ENCODE data around the gene LLGL2.

LLGL2 gene

DNA sequence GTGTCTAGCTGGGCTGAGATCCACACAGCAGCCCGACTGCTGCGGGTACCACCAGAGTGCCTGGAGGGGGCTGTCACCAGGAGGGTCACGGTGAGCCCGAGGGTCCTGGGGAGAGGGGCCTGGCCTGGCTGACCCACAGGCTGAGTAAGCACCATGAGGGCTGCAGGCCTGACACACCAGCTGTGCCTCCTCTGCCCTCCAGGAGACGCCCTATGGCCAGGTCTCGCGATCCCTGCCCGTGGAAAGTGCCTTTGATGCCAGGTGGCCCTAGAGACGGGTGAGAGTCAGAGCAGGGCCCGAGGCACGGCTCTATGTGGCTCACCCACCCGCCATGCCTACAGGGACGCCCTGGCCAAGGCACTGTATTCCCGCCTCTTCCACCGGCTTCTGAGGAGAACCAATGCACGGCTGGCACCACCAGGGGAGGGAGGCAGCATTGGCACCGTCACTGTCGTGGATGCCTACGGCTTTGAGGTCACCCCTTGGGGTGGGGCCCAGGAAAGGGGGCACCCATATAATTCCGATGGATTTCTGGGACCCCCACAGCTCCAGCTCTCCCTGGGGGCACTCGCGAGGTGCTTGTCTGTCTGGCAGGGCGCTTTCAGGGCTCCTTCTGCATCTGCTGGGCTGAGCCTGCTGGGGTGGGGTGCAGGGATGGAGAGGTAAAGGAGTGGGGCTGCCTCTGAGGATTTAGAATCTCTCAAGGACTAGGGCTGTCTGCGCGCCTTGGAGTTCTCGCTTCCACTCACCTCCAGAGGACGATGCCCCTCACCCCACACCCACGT lies 69.2 kb downstream of the LLGL2 start:
- no peak for DNase-seq

DNA sequence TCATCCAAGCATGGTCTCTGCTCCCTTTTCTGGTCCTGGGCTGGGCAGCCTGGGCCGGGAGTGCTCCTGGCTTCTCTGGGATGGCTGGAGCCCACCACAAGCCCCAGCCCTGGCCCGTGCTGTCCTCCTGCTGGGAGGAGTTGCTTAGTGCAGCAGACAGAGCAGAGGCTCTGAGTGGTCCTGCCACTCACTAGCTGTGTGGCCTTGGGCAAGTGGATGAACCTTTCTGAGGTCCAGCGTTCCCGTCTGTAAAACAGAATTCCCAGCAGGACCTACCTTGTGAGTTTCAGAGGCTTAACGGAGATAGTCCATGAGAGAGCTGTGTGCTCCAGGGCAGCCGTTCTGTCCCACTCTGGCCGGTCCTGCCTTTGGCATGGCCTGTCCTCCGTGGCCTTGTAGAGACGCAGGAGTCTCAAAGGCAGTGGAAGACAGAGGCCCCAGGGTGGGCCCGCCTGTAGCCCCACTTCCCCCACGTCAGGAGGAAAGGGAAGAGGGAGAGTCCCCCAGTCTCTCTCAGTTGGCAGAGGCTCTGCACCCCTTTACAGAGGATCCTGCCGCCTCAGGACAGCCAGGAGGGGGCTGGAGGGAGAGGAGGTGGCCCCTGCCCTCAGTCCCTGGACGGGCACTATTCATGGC lies 69.9 kb downstream of the LLGL2 start:
- no peak for DNase-seq

DNA sequence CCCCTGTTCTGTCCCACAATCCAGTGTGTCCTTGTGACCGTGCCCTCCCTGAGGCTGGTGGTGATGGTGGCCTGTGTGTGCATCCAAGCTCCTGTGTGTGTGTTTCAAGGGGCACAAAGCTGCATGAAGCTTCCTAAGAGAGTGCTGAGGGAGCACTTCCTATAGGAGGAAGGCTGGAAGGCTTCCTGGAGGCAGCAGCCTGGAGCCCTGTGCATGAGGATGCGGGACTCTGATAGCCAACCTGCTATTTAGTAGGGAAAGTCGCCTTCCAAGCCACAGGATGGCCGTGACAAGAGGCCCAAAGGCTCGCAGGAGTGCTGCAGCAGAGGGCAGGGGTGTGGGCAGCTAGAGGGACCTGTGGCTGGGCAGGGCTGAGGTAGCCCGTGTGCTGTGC lies 70.4 kb downstream of the LLGL2 start:
- DNase-seq, result no peak

DNA sequence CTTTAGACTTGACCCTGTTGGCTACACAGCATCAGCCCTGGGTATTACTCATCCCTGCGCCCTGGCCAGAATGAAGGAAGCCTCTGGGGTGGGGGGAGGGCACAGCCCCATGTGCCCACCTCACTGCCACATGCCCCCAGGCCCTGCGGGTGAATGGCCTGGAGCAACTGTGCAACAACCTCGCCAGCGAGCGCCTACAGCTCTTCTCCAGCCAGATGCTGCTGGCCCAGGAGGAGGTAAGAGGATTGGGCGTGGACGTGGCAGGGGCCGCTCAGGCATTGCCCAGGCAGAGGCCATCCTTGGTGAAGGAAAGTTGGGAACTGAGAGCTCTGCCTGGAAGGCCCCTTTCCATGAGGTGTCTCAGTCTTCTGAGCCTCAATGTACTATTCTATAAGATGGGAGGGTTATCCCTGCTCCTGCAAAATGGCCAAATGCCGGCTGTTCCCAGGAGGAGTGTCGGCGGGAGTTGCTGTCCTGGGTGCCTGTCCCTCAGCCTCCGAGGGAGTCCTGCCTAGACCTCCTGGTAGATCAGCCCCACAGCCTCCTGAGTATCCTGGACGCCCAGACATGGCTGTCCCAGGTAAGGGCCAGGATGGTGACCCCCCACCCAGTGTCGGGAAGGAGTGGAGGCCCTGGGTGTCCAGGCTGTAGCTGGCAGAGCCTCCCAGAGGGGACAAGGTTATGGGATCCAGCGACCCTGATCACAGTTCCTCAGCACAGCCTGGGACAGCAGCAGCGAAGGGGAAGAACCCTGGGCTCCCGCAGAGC lies 71.0 kb downstream of the LLGL2 start:
- no peak for DNase-seq

DNA sequence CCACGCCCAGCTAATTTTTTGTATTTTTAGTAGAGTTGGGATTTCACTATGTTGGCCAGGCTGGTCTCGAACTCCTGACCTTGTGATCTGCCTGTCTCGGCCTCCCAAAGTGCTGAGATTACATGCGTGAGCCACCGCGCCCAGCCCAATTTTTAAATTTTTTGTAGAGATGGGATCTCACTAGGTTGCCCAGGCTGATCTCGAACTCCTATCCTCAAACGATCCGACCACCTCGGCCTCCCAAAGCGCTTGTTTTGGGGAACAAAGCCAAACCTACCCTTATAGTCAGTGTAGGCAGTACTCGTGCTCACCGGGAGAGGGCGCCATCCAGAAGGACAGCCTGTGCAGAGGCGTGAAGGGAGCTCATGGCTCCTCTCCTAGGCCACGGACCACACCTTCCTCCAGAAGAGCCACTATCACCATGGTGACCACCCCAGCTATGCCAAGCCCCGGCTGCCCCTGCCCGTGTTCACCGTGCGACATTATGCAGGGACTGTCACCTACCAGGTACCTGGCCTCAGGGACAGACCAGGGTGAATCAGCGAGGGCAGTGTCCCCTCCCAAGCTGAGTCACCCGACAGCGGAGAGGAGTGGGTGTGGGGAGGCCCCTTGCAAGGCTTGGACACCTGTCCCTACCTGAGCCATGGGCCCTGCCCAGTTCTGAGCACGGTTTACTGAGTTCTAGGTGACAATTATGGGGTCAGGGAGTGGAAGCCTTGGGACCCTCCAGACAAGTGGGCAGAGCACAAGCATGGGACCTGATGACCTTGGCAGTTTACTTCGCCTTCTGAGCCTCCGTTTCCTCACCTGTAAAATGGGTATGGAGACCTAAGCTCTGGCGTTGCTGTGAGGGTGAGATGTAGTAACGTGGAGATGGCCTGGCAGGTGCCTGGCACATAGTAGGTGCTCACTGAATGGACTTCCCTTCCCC lies 75.8 kb downstream of the LLGL2 start:
- DNase-seq, result peak; percentile 29

DNA sequence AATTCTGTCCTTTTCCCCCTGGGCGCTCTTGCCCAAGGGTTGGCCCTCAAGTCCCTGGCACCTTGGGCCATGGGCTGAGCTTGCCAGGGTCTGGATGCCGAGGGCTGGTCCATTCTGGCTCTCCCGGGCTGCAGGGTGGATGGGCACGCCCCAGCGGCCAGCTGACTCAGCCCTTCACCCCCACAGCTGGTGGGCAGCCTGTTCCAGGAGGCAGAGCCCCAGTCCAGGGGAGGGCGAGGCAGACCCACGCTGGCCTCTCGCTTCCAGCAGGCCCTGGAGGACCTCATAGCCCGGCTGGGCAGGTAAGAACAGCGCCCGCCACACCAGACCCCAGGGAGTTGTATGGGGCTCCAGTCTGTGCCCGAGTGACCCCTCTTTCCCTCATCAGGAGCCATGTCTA lies 77.1 kb downstream of the LLGL2 start:
- no peak for DNase-seq

DNA sequence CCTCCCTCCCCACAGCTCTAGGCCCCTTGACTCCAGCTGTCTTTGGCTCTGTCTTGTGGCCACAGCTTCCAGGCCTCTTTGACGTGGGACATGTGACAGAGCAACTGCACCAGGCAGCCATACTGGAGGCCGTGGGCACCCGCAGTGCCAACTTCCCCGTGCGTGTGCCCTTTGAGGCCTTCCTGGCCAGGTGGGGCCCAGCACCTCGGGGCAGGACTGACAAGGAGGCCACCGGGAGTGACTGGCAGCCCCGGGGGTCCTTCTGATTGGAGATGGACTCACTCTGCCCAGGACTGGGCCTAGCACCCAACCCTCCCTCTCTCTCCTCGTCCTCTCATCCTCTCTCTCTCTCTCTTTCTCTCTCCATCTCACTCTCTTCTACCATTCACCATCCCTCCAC lies 77.6 kb downstream of the LLGL2 start:
- DNase-seq, result no peak

DNA sequence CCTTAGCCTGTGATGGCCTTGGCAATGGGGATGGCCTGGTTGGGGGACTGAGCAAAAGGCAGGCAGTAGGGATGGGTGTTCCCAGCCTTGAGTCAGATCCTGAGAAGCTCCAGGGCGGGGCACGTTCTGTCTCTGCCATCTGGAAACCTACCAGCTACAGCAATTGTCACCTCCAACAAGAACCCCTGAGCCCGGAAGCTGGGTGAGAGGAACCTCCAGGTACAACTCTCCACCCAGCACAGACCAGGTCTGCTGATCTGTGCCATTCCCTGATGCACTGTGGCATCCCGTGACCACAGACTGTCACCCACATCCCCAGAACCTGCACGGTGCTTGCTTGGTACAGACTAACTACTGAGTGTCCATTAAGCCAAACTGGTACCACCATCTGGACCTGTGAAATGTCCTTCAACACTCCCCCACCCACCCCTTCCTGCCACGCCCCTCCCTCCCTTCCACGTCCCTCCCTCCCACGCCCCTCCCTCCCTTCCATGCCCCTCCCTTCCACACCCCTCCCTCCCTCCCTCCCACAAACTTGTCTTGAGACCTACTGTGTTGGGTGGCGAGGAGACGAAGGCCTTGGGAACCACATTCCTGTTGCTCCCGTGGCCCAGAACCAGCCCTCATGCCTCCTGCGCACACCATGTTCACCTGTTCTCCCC lies 78.7 kb downstream of the LLGL2 start:
- DNase-seq, result no peak

DNA sequence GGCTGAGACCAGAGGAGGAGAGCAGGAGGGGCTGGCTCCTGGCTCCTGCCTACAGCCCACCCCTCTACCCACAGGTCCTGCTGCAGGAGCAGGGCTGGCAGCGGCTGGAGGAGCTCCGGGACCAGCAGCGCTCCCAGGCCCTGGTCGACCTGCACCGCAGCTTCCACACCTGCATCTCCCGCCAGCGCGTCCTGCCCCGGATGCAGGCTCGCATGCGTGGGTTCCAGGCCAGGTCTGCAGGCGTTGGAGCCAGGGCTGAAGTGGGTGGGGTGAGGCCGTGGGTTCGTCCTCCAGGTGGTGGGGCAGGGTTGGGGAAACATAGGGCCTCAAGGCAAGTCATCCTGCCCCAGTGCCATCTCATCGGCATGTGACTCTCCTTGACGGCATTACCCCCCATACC lies 80.3 kb downstream of the LLGL2 start:
- DNase-seq, result no peak

DNA sequence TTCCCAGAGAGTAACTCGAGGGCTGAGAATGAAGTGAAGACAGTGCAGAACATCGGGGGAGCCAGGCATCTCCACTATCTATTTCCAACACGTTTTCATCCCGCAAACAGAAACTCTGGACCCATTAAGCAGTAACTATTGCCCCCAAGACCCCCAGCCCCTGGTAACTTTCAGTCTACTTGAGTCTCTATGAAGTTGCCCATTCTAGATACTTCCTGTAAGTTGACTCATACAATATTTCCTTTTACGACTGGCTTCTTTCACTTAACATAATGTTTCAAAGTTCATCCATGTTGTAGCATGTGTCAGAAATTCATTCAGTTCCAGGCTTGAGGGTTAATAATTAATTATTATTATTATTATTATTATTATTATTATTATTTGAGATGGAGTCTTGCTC lies 81.6 kb downstream of the LLGL2 start:
- DNase-seq, result no peak

DNA sequence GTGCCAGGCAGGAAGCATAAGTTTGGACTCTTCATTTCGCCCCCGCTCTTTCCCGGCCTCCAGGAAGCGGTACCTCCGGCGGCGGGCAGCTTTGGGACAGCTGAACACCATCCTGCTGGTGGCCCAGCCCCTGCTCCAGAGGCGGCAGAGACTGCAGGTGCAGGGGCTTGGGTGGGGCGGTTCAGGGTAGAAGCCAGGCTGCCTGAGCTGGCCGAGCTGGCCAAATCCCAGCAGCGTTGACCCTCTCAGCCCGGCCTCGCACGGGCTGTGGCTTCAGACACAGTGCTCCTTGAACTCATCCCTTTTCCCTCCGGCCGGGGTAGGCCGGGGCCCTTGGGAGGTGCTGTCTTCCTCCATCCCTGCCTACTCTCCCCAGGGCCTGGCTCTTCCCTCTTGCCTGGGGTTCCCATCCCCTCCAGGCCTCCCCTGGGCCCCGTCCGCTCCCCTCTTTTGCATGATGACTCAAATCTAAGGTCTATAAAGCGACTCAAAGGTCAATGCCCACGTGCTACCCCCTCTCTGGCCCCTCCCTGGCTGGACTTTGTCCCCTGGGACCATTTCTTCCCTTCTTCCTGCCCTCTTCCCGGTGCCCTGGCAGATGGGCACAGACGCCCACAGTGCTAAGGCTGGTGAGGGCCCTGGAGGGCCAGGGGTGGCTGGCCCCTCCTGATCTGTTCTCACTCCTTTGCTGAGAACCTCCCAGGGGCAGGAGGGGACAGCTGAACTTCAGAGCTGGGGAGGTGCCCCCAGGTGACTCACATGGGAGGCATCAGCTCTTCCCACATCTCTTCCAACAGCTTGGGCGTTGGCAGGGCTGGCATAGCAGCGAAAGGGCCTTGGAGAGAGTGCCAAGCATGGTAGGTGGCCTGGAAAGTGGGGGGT lies 84.8 kb downstream of the LLGL2 start:
- no peak for DNase-seq

DNA sequence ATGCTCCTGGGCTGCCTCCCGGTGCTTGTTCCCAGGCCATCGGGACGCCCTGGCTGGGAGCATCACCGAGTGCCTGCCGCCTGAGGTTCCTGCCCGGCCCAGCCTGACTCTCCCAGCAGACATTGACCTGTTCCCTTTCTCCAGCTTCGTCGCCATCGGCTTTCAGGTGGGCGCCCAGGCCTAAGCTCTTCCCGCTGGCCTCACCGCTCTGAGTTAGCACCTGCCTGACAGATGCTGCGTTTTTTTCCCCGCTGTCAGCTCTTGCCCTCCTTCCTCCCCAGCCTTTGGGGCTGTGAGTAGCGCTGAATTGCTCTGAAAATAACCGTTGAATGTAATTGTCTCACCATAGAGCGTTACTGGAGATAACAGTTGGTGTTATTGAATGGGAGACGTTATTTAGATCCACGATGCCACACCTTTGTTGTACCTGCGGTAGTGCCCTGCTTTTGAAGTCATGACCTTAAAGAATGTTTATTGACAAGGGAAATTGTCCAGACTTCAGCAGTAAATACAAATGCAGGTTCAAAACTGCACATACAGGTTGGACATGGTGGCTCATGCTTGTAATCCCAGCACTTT lies 86.4 kb downstream of the LLGL2 start:
- no peak for DNase-seq

DNA sequence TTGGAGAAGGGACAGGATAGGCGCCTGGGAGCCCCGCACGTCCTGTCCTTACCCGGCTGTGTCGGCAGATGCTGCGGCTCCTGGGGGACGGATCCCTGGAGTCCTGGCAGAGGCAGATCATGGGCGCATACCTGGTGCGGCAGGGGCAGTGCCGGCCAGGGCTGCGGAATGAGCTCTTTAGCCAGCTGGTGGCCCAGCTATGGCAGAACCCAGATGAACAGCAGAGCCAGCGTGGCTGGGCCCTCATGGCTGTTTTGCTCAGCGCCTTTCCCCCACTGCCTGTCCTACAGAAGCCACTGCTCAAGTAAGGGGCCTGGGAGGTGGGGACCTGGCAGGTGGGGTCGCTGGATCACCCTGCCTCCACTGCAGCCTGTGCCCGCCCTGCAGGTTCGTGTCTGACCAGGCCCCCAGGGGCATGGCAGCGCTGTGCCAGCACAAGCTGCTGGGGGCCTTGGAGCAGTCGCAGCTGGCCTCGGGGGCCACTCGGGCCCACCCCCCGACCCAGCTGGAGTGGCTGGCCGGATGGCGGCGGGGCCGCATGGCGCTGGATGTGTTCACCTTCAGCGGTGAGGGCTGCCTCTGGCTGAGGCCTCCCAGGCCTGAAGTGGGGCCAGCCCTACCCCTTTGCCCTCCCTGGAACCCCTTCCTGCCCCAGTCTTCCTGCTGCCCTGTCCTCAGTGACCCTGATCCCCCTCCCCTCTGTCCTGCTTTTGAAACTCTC lies 87.6 kb downstream of the LLGL2 start:
- DNase-seq, result no peak

DNA sequence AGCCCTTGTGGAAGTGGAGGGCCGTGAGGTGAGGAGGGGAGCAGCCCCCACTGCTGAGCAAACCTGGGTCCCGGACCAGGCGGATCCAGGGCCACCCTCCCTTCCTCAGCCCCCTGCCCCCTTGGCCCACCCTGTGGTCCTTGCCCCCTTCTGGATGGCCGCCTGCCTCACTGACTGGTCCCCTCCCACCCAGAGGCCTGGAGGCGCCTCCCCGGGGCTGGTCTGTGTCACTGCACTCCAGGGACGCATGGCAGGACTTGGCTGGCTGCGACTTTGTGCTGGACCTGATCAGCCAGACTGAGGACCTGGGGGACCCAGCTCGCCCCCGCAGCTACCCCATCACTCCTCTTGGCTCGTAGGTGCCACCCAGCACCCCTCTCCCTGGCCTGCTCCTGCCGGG lies 88.5 kb downstream of the LLGL2 start:
- no peak for DNase-seq

DNA sequence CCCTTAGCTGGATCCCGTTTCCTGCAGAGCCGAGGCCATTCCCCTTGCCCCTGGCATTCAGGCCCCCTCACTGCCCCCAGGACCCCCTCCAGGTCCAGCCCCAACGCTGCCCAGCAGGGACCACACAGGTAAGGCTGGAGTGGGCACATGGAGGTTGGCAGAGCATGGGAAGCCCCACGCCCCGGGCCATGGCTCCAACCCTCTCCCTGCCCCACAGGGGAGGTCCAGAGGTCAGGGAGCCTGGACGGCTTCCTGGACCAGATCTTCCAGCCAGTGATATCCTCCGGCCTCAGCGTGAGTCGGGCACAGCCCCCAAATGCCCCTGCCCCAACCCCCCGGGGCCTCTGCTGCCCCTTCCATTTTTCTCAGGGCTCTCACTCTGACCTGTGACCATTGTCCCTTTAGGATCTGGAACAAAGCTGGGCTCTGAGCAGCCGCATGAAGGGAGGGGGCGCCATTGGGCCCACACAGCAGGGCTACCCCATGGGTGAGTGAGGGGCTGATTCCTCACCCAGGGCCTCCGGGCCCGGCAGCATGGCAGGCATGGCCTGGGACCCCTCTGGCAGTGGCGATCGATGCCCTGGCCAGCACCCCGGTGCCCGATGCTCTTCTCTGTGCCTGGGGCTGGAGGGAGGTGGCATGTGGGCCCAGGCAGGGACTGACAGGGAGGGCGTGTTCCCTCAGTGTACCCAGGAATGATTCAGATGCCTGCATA lies 89.2 kb downstream of the LLGL2 start:
- no peak for DNase-seq

DNA sequence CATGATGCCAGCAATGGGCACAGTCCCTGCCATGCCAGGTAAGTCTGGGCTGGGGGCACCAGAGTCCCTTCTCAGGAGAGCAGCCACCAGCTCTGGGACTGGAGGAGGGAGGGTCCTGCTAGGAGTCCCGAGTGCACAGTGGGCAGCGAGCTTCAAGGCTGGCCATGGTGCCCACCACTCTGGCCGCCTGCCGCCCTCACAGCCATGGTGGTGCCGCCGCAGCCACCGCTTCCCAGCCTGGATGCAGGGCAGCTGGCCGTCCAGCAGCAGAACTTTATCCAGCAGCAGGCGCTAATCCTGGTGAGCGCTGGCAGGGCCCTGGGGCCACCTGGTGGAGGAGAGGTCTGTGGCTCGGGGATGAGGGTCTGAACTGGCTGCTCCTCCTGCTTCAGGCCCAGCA lies 89.8 kb downstream of the LLGL2 start:
- DNase-seq, result no peak

DNA sequence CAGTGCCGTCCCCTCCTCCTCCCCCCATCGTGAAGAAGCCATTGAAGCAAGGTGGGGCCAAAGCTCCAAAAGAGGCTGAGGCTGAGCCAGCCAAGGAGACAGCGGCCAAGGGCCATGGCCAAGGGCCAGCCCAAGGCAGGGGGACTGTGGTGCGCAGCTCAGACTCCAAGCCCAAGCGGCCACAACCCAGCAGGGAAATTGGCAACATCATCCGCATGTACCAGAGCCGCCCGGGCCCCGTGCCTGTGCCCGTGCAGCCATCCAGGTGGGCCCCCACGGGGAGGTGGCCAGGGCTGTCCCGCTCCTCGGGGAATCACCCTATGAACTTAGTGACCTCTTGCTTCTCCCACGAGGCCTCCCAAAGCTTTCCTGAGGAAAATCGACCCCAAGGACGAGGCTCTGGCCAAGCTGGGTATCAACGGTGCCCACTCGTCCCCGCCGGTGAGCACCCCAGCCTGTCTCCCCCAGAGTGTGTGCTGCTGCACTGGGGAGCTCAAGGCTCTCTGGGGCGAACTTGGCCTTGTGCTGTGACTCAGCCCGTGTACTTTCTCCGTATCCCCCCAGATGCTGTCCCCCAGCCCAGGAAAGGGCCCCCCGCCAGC lies 91.1 kb downstream of the LLGL2 start:
- DNase-seq, result no peak

DNA sequence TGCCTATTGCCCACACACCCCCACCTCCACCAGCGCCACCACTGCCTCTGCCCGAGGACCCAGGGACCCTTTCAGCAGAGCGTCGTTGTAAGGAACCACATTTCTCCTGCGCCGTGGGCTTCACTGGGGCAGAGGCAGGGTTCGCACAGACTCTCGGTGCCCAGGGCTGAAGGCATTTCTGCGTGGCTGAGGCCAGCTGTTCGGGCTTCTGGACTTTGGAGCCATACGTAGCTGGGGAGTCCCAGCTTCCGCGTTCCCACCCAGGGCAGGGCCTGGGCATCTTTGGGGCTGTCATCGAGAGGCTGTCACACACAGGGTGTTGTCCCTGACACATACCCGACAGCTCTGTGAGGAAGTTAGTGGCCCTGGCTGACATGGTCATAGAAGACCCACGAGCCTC lies 91.7 kb downstream of the LLGL2 start:
- no peak for DNase-seq

DNA sequence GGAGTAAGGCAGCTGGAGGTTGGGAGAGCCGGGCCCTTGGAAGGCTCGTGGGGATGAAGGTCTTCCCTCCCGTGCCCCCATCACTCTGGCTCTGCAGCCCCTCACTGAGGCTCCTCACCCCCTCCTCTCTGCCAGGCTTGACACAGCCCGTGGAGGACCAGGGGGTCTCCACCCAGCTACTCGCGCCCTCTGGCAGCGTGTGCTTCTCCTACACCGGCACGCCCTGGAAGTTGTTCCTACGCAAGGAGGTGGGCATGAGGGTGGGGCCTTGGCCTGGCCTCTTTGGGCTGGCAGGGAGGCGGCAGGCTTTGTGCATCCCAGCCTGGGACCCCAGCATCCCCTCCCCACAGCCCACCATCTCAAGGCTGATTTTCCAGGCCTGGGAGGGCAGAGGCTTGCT lies 92.2 kb downstream of the LLGL2 start:
- DNase-seq, result no peak
